GM18909 (cell line): ENCODE measurements around the gene RHOU.
"Not testable (repeated sequence)": the region's sequence is repeated elsewhere in the genome, so short reads cannot be mapped to it uniquely, and the experiment has no call there.

Source experiments
- ATAC-seq: cut with Tn5 transposase; IDR thresholded peaks from one replicate; pipeline ENCODE4 v1.9.1; 2021; ENCODE audit warnings: mild to moderate bottlenecking; ENCODE audit not compliant: unreplicated experiment, poor library complexity

Gene RHOU

GRCh38 chr1:228755800-228756199 lies 20.5 kb downstream of the RHOU start:
- no peak for ATAC-seq

GRCh38 chr1:228756457-228756856 lies 21.2 kb downstream of the RHOU start:
- no peak for ATAC-seq

- ATAC-seq = no peak
Measured at GRCh38 chr1:228758447-228758846, 23.2 kb downstream of the RHOU start.

- ATAC-seq = no peak
Measured at GRCh38 chr1:228760979-228761378, 25.7 kb downstream of the RHOU start.

GRCh38 chr1:228763561-228763960 lies 28.3 kb downstream of the RHOU start:
- no peak for ATAC-seq

- no peak for ATAC-seq
Measured at GRCh38 chr1:228765168-228765946, 30.1 kb downstream of the RHOU start.

GRCh38 chr1:228766788-228767187 lies 31.5 kb downstream of the RHOU start:
- ATAC-seq = no peak

GRCh38 chr1:228767636-228768354 lies 32.5 kb downstream of the RHOU start:
- no peak for ATAC-seq

GRCh38 chr1:228768355-228769000 lies 33.2 kb downstream of the RHOU start:
- no peak for ATAC-seq

GRCh38 chr1:228770779-228771223 lies 35.5 kb downstream of the RHOU start:
- no peak for ATAC-seq

GRCh38 chr1:228772516-228773212 lies 37.4 kb downstream of the RHOU start:
- no peak for ATAC-seq

- ATAC-seq = not testable (repeated sequence)
Measured at GRCh38 chr1:228775946-228776345, 40.7 kb downstream of the RHOU start.

GRCh38 chr1:228776449-228776848 lies 41.2 kb downstream of the RHOU start:
- no peak for ATAC-seq

GRCh38 chr1:228777236-228777635 lies 42.0 kb downstream of the RHOU start:
- no peak for ATAC-seq

GRCh38 chr1:228778026-228778425 lies 42.7 kb downstream of the RHOU start:
- no peak for ATAC-seq

GRCh38 chr1:228778466-228778865 lies 43.2 kb downstream of the RHOU start:
- ATAC-seq = no peak

GRCh38 chr1:228778961-228779360 lies 43.7 kb downstream of the RHOU start:
- ATAC-seq = no peak

- no peak for ATAC-seq
Measured at GRCh38 chr1:228781161-228781808, 46.0 kb downstream of the RHOU start.

GRCh38 chr1:228781809-228782661 lies 46.8 kb downstream of the RHOU start:
- ATAC-seq = no peak
